ENCODE data around the gene ELP2. TPM values are rescaled to one million over a fixed set of nuclear protein-coding genes. Genes with fewer than 3 reads are reported as not detected.

The ELP2 gene
- total RNA-seq, 1 experiment from 2014 or later = 100 TPM

GRCh38 chr18:36130039-36130831 is 536 bp downstream of the ELP2 start:
- Mint-ChIP-seq H3K4me3 (ENCODE audit: unreplicated experiment) (peak overlapping the region; percentile 96), H3K36me3 (ENCODE audit: insufficient read depth, unreplicated experiment) (peaks cover 29% of the 10 kb centered on the region), H3K27ac (ENCODE audit: low read depth, unreplicated experiment) (peak overlapping the region; percentile 97), H3K9me3 (ENCODE audit: unreplicated experiment) (no peaks in the 10 kb centered on the region), H3K4me1 (ENCODE audit: insufficient read depth, unreplicated experiment) (peaks cover 31% of the 10 kb centered on the region), H3K27me3 (ENCODE audit: insufficient read depth, unreplicated experiment) (no peaks in the 10 kb centered on the region)
- ChIA-PET POLR2A (interaction anchor here (0.7 to 4.6 kb wide), 26 partner anchors 10 to 674 kb away, joined by 3 to 92 read pairs (median 4); partner anchors contain the start of genes MOCOS, RMP24 and RPRD1A), CTCF (interaction anchor here (0.6 to 1.8 kb wide), 3 partner anchors 60 to 154 kb away, joined by 3 to 7 read pairs (median 3); no protein-coding TSS in a partner anchor)
- intact Hi-C loops (cut with micrococcal nuclease) = no loop called here
- DNase-seq (ENCODE audit: unreplicated experiment) = no peak
- no peak for TF ChIP-seq CTCF (IDR thresholded peaks at IDR 0.05; ENCODE audit: unreplicated experiment)
- BruUV-seq (replicated peaks) = TSS peak; percentile 48

GRCh38 chr18:36130883-36131653 is 1.4 kb downstream of the ELP2 start:
- intact Hi-C loops (cut with micrococcal nuclease) = no loop called here
- peak overlapping the region; percentile 97 for H3K27ac Mint-ChIP-seq (ENCODE audit: low read depth, unreplicated experiment)
- H3K9me3 Mint-ChIP-seq (ENCODE audit: unreplicated experiment) = no peaks in the 10 kb centered on the region
- ChIA-PET CTCF (interaction anchor here (0.6 to 1.8 kb wide), 5 partner anchors 59 to 153 kb away, joined by 3 to 7 read pairs (median 3); no protein-coding TSS in a partner anchor), POLR2A (interaction anchor here (0.7 to 4.6 kb wide), 12 partner anchors 9 to 666 kb away, joined by 3 to 92 read pairs (median 9); partner anchors contain the start of genes MOCOS, RMP24 and RPRD1A)
- no peaks in the 10 kb centered on the region for H3K27me3 Mint-ChIP-seq (ENCODE audit: insufficient read depth, unreplicated experiment)
- peak overlapping the region; percentile 96 for H3K4me3 Mint-ChIP-seq (ENCODE audit: unreplicated experiment)
- peaks cover 37% of the 10 kb centered on the region for H3K36me3 Mint-ChIP-seq (ENCODE audit: insufficient read depth, unreplicated experiment)
- no TSS peak for BruUV-seq (replicated peaks)
- DNase-seq (ENCODE audit: unreplicated experiment) = no peak
- peaks cover 37% of the 10 kb centered on the region for H3K4me1 Mint-ChIP-seq (ENCODE audit: insufficient read depth, unreplicated experiment)
- TF ChIP-seq CTCF (IDR thresholded peaks at IDR 0.05; ENCODE audit: unreplicated experiment) = no peak

- peak overlapping the region; percentile 96 for H3K4me3 Mint-ChIP-seq (ENCODE audit: unreplicated experiment)
- H3K27me3 Mint-ChIP-seq (ENCODE audit: insufficient read depth, unreplicated experiment) = no peaks in the 10 kb centered on the region
- no peak for DNase-seq (ENCODE audit: unreplicated experiment)
- ChIA-PET POLR2A (interaction anchor here (0.6 to 4.3 kb wide), 3 partner anchors 9 to 56 kb away, joined by 3 to 36 read pairs (median 10); partner anchors contain the start of gene MOCOS), CTCF (interaction anchor here (0.6 kb wide), 1 partner anchor 62 kb away, joined by 3 read pairs; no protein-coding TSS in a partner anchor)
- intact Hi-C loops (cut with micrococcal nuclease) = no loop called here
- no peak overlapping the region for H3K27ac Mint-ChIP-seq (ENCODE audit: low read depth, unreplicated experiment)
- peaks cover 38% of the 10 kb centered on the region for H3K36me3 Mint-ChIP-seq (ENCODE audit: insufficient read depth, unreplicated experiment)
- H3K9me3 Mint-ChIP-seq (ENCODE audit: unreplicated experiment) = no peaks in the 10 kb centered on the region
- no peak for TF ChIP-seq CTCF (IDR thresholded peaks at IDR 0.05; ENCODE audit: unreplicated experiment)
- no TSS peak for BruUV-seq (replicated peaks)
- peaks cover 37% of the 10 kb centered on the region for H3K4me1 Mint-ChIP-seq (ENCODE audit: insufficient read depth, unreplicated experiment)
These were observed 2.2 kb downstream of the ELP2 start for GRCh38 chr18:36131692-36132483.
